H1 (cell line): ENCODE data around the gene NUMB. TPM values are rescaled to one million over a fixed set of nuclear protein-coding genes. Genes with fewer than 3 reads are reported as not detected.

Source experiments
- TAF7 ChIP-seq: optimal IDR thresholded peaks from 2 replicates; pipeline ENCODE3; 2011; ENCODE audit warnings: low read depth, mild to moderate bottlenecking, inconsistent platforms, low read length, moderate library complexity, borderline replicate concordance
- polyA plus RNA-seq, 7 experiments: library from polyadenylated mRNA; depleted of rRNA in 3 of 7; stranded (reverse) in 5 of 7; unstranded in 2 of 7; fragments of >200 nt in 5 of 7; fragments of 200-250 nt in 2 of 7; gene quantifications; 1 replicate in 5 of 7; 2 replicates in 1 of 7; 4 replicates in 1 of 7; pipeline versions ENCODE4 v1.2.1 to v1.2.3, GENCODE V29; 2011 to 2013; ENCODE audit warnings: missing spikeins in 2 of 7, mixed read lengths in 2 of 7
- total RNA-seq: library from RNA; stranded (reverse); fragmentation: NEBNext Ultra II Directional; extraction: Animal tissue kit (Norgen Biotek cat#: 25700); gene quantifications from 2 replicates; pipeline ENCODE4 v1.2.1, GENCODE V29; 2021
- TF ChIP-seq, protein P1 (sequence below): fragments of 300-600 bp; sonication (generic); IDR thresholded peaks from 2 replicates; pipeline ENCODE4 v1.7.1; 2012; ENCODE audit warnings: low read length, moderate library complexity, mild to moderate bottlenecking, inconsistent platforms; ENCODE audit not compliant: insufficient replicate concordance
- TF ChIP-seq, protein P2 (sequence below): IDR thresholded peaks from 2 replicates; pipeline ENCODE4 v1.6.1; 2011; ENCODE audit warnings: low read length, improper control_type of control experiment

Gene NUMB
- total and polyA plus RNA-seq, 2 of the 8 experiments (the other 6 are each of a cell fraction or from before 2014, with no cell fraction given), result 54.3 to 78.1 TPM

DNA sequence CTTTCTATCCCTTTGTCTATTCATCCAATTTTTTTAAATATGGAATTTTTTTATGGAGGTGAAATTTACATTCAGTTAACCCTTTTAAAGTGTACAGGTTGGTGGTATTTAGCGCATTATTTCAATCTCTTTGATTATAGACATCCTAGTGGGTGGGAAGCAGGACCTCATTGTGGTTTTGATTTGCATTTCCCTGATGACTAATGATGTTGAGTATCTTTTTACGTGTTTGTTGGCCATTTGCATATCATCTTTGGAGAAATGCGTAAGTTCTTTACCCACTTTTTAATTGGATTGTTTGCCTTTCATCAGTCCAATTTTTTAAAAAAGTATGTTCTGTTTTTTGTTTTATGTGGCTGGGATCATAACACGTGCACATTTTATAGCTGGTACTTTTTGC is 200.3 kb downstream of the NUMB start (continued):
- TF ChIP-seq, protein P1, sequence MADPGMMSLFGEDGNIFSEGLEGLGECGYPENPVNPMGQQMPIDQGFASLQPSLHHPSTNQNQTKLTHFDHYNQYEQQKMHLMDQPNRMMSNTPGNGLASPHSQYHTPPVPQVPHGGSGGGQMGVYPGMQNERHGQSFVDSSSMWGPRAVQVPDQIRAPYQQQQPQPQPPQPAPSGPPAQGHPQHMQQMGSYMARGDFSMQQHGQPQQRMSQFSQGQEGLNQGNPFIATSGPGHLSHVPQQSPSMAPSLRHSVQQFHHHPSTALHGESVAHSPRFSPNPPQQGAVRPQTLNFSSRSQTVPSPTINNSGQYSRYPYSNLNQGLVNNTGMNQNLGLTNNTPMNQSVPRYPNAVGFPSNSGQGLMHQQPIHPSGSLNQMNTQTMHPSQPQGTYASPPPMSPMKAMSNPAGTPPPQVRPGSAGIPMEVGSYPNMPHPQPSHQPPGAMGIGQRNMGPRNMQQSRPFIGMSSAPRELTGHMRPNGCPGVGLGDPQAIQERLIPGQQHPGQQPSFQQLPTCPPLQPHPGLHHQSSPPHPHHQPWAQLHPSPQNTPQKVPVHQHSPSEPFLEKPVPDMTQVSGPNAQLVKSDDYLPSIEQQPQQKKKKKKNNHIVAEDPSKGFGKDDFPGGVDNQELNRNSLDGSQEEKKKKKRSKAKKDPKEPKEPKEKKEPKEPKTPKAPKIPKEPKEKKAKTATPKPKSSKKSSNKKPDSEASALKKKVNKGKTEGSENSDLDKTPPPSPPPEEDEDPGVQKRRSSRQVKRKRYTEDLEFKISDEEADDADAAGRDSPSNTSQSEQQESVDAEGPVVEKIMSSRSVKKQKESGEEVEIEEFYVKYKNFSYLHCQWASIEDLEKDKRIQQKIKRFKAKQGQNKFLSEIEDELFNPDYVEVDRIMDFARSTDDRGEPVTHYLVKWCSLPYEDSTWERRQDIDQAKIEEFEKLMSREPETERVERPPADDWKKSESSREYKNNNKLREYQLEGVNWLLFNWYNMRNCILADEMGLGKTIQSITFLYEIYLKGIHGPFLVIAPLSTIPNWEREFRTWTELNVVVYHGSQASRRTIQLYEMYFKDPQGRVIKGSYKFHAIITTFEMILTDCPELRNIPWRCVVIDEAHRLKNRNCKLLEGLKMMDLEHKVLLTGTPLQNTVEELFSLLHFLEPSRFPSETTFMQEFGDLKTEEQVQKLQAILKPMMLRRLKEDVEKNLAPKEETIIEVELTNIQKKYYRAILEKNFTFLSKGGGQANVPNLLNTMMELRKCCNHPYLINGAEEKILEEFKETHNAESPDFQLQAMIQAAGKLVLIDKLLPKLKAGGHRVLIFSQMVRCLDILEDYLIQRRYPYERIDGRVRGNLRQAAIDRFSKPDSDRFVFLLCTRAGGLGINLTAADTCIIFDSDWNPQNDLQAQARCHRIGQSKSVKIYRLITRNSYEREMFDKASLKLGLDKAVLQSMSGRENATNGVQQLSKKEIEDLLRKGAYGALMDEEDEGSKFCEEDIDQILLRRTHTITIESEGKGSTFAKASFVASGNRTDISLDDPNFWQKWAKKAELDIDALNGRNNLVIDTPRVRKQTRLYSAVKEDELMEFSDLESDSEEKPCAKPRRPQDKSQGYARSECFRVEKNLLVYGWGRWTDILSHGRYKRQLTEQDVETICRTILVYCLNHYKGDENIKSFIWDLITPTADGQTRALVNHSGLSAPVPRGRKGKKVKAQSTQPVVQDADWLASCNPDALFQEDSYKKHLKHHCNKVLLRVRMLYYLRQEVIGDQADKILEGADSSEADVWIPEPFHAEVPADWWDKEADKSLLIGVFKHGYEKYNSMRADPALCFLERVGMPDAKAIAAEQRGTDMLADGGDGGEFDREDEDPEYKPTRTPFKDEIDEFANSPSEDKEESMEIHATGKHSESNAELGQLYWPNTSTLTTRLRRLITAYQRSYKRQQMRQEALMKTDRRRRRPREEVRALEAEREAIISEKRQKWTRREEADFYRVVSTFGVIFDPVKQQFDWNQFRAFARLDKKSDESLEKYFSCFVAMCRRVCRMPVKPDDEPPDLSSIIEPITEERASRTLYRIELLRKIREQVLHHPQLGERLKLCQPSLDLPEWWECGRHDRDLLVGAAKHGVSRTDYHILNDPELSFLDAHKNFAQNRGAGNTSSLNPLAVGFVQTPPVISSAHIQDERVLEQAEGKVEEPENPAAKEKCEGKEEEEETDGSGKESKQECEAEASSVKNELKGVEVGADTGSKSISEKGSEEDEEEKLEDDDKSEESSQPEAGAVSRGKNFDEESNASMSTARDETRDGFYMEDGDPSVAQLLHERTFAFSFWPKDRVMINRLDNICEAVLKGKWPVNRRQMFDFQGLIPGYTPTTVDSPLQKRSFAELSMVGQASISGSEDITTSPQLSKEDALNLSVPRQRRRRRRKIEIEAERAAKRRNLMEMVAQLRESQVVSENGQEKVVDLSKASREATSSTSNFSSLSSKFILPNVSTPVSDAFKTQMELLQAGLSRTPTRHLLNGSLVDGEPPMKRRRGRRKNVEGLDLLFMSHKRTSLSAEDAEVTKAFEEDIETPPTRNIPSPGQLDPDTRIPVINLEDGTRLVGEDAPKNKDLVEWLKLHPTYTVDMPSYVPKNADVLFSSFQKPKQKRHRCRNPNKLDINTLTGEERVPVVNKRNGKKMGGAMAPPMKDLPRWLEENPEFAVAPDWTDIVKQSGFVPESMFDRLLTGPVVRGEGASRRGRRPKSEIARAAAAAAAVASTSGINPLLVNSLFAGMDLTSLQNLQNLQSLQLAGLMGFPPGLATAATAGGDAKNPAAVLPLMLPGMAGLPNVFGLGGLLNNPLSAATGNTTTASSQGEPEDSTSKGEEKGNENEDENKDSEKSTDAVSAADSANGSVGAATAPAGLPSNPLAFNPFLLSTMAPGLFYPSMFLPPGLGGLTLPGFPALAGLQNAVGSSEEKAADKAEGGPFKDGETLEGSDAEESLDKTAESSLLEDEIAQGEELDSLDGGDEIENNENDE, result no peak
- TF ChIP-seq, protein P2, sequence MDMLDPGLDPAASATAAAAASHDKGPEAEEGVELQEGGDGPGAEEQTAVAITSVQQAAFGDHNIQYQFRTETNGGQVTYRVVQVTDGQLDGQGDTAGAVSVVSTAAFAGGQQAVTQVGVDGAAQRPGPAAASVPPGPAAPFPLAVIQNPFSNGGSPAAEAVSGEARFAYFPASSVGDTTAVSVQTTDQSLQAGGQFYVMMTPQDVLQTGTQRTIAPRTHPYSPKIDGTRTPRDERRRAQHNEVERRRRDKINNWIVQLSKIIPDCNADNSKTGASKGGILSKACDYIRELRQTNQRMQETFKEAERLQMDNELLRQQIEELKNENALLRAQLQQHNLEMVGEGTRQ, result no peak
- no peak for TF ChIP-seq TAF7
- TF ChIP-seq, all 59 proteins: peak for 0
